ENCODE results near the gene ZNF512. TPM values are rescaled to one million over a fixed set of nuclear protein-coding genes. Genes with fewer than 3 reads are reported as not detected.

The ZNF512 gene
- total RNA-seq, 1 donor from 2014 or later: 11.3 TPM

GRCh38 chr2:27634291-27634690 lies 51.4 kb downstream of the ZNF512 start:
- DNase-seq (ENCODE audit: low read depth in 2 of 2): no peak

GRCh38 chr2:27636766-27637165 lies 53.9 kb downstream of the ZNF512 start:
- no peak for DNase-seq (ENCODE audit: low read depth in 2 of 2)

- DNase-seq (ENCODE audit: low read depth in 2 of 2): peak in 1 of 2 donors; percentile 28
Observed at GRCh38 chr2:27638037-27638637, 55.3 kb downstream of the ZNF512 start.

- DNase-seq (ENCODE audit: low read depth in 2 of 2): no peak
Observed at GRCh38 chr2:27638709-27639108, 55.9 kb downstream of the ZNF512 start.

DNA sequence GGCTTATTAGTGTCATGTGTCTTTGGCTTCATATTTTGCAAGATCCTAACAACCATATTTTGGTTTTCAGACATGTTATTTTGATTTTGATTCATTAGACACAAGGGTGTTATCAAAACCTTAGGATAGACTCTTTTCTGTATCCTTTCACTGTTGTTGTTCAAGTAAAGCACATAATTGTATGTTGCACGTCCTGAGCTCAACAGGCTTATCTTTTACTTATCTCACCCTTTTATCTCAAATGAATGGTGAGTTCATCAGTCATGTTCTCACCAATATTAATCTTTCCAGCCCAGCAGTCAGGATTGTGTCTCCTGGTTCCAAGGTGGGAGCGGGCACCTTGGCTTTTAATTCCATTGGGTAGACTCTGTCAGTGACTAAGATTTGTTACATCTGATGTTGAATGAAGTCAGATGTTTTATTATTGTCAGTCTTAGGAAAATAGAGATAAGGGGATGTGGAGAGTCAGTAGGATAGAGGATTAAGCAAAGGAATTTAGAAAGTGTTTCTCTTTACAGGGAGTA lies 57.9 kb downstream of the ZNF512 start:
- no peak for DNase-seq (ENCODE audit: low read depth in 2 of 2)

- no peak for DNase-seq (ENCODE audit: low read depth in 2 of 2)
Observed at GRCh38 chr2:27645197-27645596, 62.4 kb downstream of the ZNF512 start.

- no peak for DNase-seq (ENCODE audit: low read depth in 2 of 2)
Observed at GRCh38 chr2:27647289-27647688, 64.4 kb downstream of the ZNF512 start.

DNA sequence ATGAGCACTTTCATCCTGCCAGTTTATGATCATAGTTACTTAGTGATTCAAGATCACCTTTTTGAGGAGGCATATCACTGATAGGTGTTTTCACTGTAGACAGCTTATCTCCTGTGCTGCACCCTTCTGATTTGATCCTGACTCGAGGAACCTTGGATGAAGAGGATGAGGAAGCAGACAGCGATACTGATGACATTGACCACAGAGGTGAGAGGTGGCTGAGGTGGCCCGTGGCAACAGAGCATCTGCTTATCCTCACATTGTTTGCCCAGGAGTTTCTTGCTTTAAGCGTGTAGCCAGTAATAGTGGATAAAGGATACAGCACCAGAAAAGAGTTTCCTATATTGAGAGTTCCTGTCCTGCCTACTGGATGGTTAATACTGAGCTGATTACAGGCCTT lies 64.9 kb downstream of the ZNF512 start:
- no peak for DNase-seq (ENCODE audit: low read depth in 2 of 2)

GRCh38 chr2:27651056-27651455 lies 68.2 kb downstream of the ZNF512 start:
- no peak for DNase-seq (ENCODE audit: low read depth in 2 of 2)

DNA sequence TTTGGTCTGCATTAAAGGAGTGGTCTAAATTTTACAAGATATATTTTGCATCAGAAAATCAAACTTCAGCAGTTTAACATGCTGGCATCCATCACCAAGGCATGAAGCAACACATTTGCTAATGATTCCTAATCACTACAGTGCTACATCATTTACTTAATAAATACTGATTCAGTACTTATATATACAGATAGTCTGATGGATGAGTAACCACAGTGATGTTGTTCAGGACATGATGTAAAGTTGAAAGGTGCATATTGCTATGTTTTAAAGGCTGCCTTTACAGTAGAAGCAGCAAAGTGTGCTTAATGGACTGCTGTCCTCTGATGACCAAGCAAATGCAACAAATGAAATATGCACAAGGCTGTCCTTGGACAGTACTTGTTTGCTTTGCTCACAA lies 69.5 kb downstream of the ZNF512 start:
- DNase-seq (ENCODE audit: low read depth in 2 of 2): no peak

GRCh38 chr2:27652790-27653189 lies 69.9 kb downstream of the ZNF512 start:
- DNase-seq (ENCODE audit: low read depth in 2 of 2): no peak

DNA sequence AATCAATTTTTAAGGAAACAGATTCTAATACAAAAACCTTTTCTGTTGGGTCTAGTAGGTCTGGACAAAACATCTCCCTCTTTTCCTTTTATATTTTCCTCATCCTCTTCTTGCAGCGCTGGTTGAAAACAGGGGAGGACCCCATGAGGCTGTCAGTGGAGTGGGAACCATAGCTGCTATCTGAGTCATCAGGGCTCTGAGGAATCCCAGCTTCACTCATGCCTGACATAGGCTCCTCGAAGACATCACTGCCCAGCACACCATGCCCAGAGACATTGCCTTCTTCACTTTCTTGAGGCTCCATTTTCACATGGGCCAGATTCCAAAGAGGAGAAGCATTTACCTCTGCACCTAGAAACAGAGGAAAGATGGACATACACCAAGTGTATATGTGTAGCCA lies 70.6 kb downstream of the ZNF512 start:
- DNase-seq (ENCODE audit: low read depth in 2 of 2): no peak

GRCh38 chr2:27655155-27655951 lies 72.5 kb downstream of the ZNF512 start:
- peak; percentile 14 to 78 for DNase-seq (ENCODE audit: low read depth in 2 of 2)

DNA sequence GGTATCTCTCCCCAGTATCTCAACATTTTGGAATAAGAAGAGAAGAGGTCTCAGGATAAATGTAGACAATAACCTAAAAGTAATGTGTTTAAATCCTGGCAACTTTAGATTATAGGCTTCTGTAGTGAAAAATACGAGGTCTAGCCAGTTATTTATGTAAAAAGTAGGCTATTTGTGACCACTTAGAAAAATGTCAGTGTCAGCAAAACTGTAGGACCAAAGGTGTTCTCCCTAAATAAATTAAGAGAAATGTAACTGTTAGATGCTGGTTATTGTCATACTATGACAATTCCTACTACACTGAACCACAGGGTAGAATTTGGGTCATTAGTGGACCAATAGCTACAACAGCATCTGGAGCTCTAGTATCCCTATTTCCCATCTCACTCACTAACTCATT lies 78.5 kb downstream of the ZNF512 start:
- DNase-seq (ENCODE audit: low read depth in 2 of 2): no peak

DNA sequence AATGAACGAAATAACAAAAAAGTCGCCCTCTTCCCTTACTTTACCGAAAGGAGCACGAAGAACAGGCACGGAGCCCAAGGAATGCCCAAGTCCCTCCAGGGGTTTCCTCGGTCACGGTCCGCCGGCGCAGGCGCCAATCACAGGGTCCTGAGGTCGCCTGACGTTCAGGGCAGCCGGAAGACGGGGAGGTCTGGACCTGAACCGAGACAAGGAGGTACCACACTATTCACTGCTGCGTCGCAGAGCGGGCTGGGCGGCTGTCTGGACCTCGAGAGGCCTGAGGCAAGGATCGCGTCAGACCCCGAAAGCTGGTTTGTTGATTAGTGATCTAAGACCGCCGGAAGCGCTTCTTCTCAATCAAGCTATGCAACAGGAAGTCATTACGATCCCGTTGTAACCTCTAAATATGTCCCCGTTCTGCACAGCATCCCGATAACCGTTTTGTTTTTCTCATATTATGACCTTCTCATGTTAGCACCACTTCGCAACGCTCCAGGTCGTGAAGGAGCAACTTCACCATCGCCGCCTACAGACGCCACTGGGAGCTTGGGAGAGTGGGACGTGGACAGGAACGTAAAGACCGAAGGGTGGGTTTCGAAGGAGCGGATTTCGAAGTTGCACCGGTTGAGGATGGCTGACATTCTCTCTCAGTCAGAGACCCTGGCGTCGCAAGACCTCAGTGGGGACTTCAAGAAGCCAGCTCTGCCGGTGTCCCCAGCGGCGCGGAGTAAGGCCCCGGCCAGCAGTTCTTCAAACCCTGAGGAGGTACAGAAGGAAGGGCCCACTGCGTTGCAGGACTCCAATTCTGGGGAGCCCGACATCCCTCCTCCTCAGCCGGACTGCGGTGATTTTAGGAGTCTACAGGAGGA lies 80.7 kb downstream of the ZNF512 start, which contains the start of the genes SLC4A1AP and SUPT7L:
Gene SLC4A1AP (plus strand): TSS at position 605 of the 869 bp plus-strand sequence. CDS start 26 bp downstream, at position 631.
Gene SUPT7L (minus strand): TSS at position 330 of the 869 bp plus-strand sequence. CDS start 1,422 bp downstream, outside the sequence.
- peak; percentile 87 to 88 for DNase-seq (ENCODE audit: low read depth in 2 of 2)

DNA sequence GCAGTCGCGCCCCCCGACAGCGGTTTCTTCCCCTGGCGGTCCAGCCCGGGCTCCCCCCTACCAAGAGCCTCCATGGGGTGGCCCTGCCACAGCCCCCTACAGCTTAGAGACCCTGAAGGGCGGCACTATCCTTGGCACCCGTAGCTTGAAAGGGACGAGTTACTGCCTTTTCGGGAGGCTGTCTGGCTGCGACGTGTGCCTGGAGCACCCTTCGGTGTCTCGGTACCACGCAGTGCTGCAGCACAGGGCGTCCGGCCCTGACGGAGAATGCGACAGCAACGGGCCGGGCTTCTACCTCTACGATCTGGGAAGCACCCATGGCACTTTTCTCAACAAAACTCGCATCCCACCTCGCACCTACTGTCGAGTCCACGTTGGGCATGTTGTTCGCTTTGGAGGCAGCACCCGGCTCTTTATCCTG lies 81.3 kb downstream of the ZNF512 start:
- no peak for DNase-seq (ENCODE audit: low read depth in 2 of 2)

- no peak for DNase-seq (ENCODE audit: low read depth in 2 of 2)
Observed at GRCh38 chr2:27664622-27665363, 82.0 kb downstream of the ZNF512 start.

DNA sequence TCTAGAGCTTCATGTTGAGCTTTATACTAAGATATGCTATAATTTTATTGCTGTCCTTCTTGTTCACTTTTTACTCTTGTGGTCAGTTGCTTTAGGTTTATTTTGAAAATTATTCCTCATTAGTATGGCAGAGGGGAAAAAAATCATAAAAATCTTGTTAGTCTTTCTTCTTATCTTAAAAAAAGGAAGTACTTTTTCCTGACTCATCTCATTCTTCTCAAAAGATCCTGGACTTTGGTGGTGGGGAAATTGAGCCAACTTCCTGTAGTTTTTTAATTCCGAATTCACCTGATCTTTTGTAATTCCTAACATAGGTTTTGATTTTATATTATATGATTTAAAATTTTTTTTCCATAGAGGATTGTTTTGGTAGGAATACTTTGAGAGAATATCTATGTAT lies 84.6 kb downstream of the ZNF512 start:
- peak in 1 of 2 donors; percentile 36 for DNase-seq (ENCODE audit: low read depth in 2 of 2)

DNA sequence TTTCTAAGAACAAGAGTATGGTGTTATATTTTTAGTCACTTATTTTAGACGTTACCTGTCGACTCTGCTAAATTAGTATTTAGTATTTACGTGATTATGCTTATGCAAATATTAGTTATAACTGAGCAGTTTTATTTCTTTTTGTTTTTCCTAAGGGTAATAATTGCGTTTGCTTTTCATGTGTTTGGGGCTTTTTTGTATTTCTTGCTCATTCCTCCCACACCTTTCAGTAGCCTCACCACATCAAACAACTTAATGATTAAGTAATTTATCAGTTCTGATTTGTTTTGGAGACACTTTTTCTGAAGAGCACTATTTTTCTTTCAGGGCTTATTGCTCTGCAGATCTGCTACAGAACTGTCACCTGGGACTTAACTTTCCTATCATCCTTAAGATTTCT lies 88.4 kb downstream of the ZNF512 start:
- no peak for DNase-seq (ENCODE audit: low read depth in 2 of 2)
